GM19193 (cell line): ENCODE measurements around the gene GALR1.

Source experiments
- POLR2A ChIP-seq: IDR thresholded peaks from 4 replicates; pipeline ENCODE4 v1.6.1; 2011; ENCODE audit not compliant: insufficient read depth, insufficient read length; ENCODE audit errors: extremely low read depth

The GALR1 gene

DNA sequence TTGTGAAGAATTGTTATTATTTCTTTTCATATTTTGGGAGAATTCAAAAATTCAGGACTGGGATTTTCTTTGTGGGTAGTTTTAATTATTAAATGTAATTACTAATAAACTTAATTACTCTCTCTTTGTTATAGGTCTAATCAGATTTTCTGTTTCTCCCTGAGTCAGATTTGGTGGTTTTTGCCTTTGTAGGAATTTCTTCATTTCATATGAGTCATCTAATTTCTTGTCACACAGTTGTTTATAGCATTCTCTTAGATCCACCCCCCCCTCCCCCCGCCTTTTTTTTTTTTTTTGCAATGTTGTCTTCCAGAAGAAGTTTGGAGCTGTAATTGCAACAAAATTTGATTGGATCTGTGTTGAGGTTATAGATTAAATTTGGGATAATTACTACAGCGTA lies 26.0 kb upstream of the GALR1 start:
- no peak for TF ChIP-seq POLR2A

DNA sequence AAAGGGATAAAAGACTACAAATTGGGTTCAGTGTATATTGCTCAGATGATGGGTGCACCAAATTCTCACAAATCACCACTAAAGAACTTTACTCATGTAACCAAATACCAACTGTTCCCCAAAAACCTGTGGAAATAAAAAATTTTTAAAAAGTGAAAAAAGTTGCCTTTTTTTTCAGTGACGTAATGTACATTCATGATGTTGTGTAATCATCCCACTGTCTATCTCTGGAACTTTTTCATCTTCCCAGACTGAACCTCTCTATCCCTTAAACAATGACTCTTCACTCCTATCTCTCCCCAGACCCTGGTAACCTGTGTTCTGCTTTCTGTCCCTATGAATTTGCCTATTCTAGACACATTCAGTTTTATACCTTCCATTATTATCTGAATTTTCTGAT lies 19.0 kb upstream of the GALR1 start:
- TF ChIP-seq POLR2A = no peak

- TF ChIP-seq POLR2A = no peak
Observed at GRCh38 chr18:77234504-77235365, 14.9 kb upstream of the GALR1 start.

- TF ChIP-seq POLR2A = no peak
Observed at GRCh38 chr18:77248873-77249568, 627 bp upstream of the GALR1 start.

DNA sequence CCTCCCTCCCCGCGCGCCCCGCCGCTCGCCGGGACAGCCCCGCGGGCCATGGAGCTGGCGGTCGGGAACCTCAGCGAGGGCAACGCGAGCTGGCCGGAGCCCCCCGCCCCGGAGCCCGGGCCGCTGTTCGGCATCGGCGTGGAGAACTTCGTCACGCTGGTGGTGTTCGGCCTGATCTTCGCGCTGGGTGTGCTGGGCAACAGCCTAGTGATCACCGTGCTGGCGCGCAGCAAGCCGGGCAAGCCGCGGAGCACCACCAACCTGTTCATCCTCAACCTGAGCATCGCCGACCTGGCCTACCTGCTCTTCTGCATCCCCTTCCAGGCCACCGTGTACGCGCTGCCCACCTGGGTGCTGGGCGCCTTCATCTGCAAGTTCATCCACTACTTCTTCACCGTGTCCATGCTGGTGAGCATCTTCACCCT lies 865 bp downstream of the GALR1 start:
- no peak for TF ChIP-seq POLR2A

DNA sequence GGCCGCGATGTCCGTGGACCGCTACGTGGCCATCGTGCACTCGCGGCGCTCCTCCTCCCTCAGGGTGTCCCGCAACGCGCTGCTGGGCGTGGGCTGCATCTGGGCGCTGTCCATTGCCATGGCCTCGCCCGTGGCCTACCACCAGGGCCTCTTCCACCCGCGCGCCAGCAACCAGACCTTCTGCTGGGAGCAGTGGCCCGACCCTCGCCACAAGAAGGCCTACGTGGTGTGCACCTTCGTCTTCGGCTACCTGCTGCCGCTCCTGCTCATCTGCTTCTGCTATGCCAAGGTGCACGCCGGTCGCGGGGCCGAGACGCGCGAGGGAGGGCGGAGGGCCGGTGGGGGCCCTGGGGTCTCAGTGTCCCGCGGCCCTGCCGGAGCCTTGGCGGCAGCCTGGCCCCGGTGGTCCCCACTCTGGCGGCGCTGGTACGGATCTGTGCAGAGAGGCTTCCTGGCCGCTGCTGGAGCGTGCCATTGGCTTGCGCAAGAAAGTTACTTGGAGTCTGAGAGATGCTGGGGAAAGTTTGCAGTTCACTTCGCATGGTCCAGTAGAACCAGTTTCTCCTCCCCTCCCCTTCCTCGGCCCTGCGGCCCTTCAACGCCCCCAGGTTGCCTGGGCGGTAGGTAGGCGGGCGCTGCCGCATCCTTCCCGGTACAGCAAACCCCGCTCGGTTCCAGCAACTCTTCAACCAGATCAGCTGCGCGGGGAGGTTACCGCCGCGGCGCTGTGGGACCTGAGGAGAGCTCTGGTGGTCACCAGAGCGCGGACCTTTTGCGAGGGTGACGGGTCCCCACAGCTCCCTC lies 1.5 kb downstream of the GALR1 start:
- TF ChIP-seq POLR2A = no peak

DNA sequence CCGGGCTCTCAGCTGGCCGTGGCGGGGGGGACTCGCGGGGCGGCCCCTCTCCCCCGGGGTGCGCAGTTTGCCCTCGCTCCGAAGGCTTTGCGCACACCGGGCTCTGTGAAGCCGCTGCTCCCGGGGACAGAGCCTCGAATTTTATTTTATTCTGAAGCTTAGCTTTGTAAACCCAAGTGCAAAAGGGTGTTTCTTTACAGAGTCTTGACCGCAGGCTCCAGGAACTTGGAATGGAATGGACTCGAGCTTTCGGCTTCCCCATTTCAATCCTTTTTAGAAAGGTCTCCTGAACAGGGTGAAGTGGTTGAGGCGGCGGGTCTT lies 2.0 kb downstream of the GALR1 start:
- no peak for TF ChIP-seq POLR2A

DNA sequence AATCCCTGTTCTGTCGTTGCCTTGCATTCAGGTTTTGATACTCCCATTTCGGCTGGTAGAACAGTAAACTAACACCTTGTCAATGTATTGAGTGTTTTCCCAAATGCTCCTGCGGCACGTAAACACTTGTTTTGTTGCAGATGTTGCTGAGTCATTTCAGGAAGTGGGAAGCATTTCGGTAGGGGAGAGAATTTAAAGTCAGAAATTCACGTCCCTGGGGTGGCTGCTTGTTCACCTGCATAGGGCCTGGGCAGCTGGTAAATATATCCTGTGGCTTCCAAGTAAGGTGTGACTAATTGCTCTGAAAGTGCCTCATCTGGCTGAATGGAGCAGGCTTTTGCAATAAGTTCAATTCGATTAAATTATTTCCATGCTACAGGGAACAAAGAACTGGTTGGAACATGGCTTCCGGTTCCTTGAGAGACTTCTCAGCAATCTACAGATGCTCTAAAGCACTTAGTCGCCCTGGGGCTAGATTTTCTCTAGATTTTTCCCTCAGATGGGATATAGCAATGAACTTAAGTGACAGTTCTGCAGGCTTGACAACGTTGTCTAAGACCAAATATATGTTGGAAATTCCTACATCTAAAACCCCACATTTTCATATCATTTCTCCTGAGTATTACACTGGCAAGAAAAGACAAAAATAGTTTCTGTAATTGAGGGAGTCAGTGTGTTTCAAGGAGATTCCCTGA lies 5.2 kb downstream of the GALR1 start:
- no peak for TF ChIP-seq POLR2A

GRCh38 chr18:77255426-77256105 lies 5.9 kb downstream of the GALR1 start:
- TF ChIP-seq POLR2A = no peak

- no peak for TF ChIP-seq POLR2A
Observed at GRCh38 chr18:77262643-77263465, 13.2 kb downstream of the GALR1 start.

GRCh38 chr18:77263466-77263763 lies 13.8 kb downstream of the GALR1 start:
- TF ChIP-seq POLR2A = no peak

- TF ChIP-seq POLR2A = no peak
Observed at GRCh38 chr18:77267969-77268368, 18.3 kb downstream of the GALR1 start.

- TF ChIP-seq POLR2A = no peak
Observed at GRCh38 chr18:77268456-77268855, 18.8 kb downstream of the GALR1 start.

GRCh38 chr18:77271576-77272481 lies 22.2 kb downstream of the GALR1 start:
- no peak for TF ChIP-seq POLR2A
